DMS53 (cell line): ENCODE results near the gene C10orf53.
"Not testable (repeated sequence)": the region's sequence is repeated elsewhere in the genome, so short reads cannot be mapped to it uniquely, and the experiment has no call there.

Experiments
- DNase-seq: peaks from one replicate; lab custom pipeline; 2025; lab: John Stamatoyannopoulos, UW

C10orf53 gene

DNA sequence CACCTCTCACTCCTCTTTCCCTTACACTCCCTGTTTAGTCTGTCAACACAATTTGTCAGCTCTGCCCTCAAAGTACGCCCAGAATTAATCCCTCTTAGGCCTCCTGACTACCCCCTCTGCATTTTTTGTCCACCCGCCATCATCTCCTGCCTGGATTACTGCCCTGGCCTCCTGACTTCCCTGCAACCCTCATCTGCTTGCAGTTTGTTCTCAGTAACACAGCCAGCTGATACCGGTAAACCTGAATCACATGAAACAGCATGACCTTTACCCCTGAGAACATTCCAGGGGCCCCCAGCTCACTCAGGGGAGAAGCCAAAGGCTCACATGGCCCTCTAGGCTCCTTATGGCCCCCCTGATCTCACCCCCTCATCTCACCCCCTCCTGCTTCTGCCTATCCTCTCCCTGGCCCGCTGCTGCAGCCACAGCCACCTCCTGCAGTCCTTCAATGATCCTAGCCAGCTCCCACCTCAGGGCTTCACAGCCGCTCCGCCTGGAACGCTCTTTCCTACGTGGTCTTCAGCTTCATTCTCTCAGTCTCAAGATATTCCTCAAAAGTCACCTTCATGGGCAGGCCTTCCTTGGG, 8.9 kb downstream of the C10orf53 start:
- no peak for DNase-seq

GRCh38 chr10:49688920-49689319, 9.5 kb downstream of the C10orf53 start:
- DNase-seq = no peak

DNA sequence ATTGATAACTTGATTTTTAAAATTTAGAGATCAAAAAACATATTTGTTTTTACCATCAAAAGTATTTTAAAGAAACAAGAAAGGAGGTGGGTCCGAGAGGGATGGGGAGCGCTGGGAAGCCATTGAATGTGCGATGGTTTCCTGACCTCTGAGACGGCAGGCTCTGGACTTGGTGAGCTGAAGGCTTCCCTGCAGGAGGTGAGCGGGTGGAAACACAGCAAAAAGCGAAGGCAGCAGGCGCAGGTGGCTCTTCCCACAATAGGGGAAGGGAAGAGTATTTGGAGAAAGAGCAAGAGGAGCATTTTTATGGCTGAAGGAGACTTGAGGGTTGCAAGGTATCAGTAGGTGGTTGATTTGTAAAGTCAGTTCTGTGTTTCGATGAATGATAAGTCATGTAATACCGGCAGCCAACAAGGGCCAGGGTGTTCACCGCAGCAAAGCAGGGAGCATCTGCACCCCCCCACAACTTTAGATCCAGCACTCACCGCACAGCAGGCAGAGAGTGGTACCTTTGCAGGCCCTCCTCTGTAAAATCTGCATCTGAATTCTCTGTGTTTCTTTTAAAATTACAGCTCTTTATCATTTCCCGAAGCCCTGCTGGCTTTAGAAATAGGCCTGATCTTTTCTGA, 10.5 kb downstream of the C10orf53 start:
- DNase-seq = no peak

DNA sequence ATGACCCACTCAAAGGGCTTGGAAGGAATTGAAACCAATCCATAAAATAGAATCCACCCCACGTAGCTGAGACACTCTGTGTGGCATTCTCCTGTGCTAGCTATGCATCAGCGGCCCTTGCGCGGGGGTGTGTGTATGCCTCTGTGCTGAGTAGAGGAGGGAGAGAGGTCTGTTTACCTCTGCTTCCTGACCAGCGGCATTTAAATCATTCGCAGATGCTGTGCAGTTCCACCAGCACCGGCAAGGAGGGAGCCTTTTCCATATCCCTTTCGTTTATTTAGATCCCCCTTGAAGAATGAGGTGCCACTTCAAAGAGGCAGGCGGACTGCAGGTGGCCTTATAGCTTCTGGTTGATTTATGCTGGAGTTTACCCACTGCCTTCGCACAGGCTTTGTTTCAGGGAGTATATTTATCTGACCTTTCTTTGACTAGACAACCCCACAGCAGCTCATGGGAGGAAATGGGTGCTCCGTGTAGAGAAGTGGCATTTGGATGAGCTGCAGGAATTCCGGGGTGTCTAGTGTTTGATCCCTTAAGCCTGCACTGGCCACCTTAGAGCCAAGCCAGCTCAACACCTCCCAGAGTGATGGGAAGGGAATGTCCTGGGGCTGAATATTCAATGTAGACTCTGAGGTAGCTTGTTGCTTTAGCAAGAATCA, 11.4 kb downstream of the C10orf53 start:
- no peak for DNase-seq

- DNase-seq = no peak
These were observed 12.1 kb downstream of the C10orf53 start for GRCh38 chr10:49691588-49691987.

DNA sequence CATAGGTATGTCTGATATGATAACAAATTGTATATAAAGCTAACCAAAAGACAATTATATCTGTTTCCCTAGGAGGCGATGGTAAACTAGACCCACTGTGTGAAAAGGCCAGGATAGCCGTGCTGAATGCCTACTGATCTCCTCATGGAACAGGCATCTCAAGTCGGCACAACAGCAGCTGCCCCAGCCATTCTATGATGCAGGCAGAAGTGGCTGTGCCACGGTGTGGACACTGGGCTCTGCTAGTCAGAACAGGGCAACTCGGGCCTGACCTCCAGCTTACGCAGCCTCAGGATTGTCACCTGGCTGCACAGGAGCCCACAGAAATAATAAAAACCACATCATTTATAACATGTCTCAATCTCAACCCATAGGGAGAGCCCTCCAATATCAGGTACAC, 15.0 kb downstream of the C10orf53 start:
- DNase-seq = no peak

DNA sequence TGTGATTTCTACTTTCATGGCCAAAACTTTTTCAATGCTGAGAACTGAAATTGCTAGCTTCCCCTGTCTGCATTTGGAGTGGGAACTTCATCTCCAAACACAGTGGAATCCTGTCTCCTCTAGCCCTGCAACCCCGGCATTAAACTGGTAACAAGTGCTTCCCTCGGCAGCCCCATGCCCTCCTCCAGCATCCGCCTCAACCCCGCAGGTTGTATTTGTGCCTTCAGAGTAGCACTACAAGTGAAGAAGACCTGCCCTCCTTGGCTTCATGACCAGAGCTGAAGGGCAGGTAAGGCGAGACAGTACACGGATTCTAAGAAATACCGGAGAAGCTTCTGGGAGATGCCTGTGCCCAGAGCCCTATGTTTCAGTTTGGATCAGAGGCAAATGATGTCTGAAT, 16.9 kb downstream of the C10orf53 start:
- DNase-seq = no peak

GRCh38 chr10:49698679-49699078, 19.2 kb downstream of the C10orf53 start:
- DNase-seq = no peak

DNA sequence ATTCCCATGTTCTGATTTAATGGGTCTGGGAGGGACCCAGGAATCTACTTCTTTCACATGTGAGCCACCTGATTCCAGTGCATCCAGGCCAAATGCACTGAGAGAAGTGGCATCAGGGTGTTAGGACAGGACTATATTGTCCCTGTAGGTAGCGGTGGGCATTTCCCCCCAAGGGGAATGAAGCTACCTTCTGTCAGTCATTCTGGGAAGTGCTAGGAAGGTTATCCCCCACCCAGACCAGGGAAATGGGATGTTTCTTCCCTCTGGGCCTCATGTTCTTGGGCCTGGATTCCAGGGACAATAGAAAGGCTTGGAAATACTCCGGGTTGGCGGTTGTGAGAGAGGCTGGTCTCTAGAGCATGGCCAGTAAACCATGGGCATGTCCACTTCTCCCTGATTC, 20.8 kb downstream of the C10orf53 start:
- no peak for DNase-seq

- peak; percentile 78 for DNase-seq
These were observed 21.5 kb downstream of the C10orf53 start for GRCh38 chr10:49700997-49701396.

- DNase-seq = no peak
These were observed 28.1 kb downstream of the C10orf53 start for GRCh38 chr10:49707585-49707984.

GRCh38 chr10:49709934-49710333, 30.5 kb downstream of the C10orf53 start:
- no peak for DNase-seq

- DNase-seq = no peak
These were observed 31.5 kb downstream of the C10orf53 start for GRCh38 chr10:49710966-49711365.

GRCh38 chr10:49711481-49711880, 32.0 kb downstream of the C10orf53 start:
- DNase-seq = no peak

DNA sequence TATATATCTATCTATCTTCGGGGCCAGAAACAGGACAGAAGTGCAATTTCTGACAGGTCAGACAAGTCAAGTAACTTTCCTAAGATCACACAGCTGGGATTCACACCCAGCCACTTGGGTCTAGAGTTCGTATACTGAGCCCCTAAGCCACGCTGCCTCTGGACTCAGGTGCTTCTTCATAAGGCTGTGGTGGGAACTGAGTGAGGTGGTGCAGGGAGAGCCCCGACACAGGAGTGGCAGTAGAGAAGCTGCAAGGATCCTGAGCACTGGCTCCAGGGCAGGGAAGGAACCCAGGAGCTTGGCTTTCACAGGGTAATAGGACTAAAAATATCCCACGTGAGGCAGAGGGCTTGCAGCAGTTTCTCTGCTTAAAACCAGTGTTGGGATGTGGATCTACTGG, 33.8 kb downstream of the C10orf53 start:
- DNase-seq = no peak

DNA sequence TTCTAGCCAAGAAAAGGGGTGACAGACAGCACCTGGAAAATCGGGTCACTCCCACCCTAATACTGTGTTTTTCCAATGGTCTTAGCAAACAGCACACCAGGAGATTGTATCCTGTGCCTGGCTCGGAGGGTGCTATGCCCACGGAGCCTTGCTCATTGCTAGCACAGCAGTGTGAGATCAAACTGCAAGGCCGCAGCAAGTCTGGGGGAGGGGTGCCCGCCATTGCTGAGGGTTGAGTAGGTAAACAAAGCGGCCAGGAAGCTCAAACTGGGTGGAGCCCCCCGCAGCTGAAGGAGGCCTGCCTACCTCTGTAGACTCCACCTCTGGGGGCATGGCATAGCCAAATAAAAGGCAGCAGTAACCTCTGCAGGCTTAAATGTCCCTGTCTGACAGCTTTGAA, 35.7 kb downstream of the C10orf53 start:
- DNase-seq = not testable (repeated sequence)

GRCh38 chr10:49726593-49726992, 47.1 kb downstream of the C10orf53 start:
- no peak for DNase-seq

- no peak for DNase-seq
These were observed 54.4 kb downstream of the C10orf53 start for GRCh38 chr10:49733866-49734265.

DNA sequence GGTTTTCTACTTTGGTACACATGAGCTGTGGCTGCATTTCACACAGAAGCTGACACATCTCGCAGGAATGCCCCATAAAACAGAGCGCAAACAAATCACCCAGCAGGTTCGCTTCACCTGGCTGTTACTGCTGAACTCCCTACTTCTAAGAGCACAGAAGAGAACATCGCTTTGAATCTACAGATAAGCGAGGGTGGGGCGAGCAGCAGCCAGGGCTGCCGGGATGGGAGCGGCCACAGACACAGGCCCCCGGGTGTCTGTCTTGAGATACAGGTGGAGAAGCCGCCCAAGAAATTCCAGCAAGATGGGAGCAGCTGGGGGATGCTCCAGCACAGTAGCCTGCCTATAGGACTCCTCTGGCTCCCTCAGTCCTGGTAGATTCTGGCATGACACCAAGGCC, 55.2 kb downstream of the C10orf53 start:
- DNase-seq = no peak

DNA sequence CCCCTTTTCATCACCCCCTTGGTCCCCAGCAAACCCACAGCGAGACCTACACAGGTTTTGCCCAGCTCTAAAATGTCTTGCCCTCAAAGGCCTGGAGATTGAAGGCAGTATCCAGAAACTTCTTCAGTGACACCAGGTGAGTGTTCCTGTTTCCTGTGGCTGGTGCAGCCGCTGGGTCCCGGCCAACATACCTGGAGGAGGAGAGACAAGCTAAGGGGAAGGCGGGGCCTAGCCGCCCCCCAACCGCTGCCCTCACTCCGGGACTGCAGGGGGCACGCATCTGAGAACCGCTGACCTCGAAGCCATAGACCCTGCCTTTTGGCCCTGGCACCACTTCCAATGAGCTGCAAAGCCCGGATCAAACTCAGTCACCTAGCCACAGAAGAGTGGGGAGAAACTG, 55.7 kb downstream of the C10orf53 start:
- no peak for DNase-seq

DNA sequence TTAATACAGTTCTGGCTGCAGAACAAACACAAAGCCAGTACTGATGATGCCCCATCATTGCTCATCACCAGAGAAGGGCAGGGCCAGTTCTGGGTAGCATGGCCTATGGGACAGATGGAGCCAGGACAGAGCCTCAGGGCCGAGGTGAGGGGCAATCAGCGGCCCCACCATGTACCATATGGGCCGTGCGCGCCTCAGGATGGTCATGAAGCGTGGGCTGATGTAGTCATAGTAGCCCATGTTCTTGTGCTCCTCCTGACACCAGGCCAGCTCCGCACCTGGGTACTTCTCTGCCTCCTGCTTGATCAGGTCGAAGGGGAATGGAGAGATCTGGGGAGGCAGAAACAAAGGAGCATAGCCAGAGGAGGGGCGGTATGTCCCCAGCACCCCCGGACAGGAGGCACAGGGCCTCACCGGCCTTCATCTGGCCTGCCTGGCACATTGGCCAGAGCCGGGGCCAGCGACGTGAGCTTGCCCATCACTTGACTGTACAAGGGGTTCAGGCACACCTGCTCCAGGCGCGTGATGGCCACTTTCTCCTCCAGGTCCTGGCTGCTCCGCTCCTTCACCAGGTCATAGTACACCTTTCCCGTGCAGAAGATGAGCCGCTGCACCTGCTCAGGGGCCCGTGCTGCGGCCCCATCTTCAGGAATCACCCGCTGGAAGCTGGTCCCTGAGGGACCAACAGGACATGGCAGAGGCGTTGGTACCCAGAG, 56.6 kb downstream of the C10orf53 start:
- no peak for DNase-seq

DNA sequence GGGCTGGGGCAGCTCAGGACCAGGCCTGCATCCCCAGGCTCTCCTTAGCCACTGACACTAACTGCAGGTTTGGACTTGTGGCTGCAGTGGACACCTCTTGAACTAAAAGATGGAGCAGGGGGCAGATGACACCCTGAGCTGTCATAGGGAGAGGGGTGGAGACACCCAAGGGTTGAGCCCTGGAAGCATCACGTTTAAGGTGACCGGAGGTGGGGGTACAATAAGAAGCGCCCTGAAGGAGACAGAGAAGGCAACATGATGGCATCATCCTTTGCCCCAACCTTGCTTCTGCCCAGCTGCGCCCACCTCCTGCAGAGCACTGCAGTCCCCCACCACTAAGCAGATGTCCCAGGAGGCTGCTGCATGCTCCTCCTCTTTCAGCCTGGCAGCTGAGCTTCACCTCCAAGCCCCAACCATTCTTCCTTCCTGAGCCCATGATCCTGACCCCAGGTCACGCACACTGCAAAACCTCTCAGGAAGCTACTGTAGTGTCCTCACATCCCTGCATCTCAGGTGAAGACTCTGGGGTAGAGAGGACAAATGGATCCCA, 57.2 kb downstream of the C10orf53 start:
- no peak for DNase-seq
